GM18502 (cell line): ENCODE measurements around the gene H19.

Experiments
- ATAC-seq: cut with Tn5 transposase; IDR thresholded peaks from one replicate; pipeline ENCODE4 v1.9.1; 2021; ENCODE audit warnings: mild to moderate bottlenecking; ENCODE audit not compliant: unreplicated experiment, poor library complexity

H19 gene

DNA sequence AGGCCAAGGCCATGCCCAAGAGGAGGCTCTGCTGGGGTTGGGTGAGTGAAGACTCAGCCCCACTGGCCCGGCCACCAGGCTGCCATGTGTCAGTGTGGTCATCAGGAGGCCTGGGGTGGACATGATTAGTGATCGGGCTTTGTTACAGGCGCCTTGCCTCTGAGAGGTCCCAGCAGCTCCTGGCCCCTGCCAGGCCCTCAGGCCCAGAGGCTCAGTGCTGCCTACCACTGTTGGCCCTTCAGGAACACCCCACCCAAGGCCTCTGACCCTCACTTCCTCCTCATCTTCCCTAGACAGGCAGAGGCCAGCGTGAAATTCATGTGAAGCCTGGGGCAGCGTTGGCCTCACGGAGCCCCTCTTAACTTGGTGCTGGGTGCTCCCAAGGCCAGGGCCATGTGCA, 48.3 kb downstream of the H19 start:
- no peak for ATAC-seq

GRCh38 chr11:1948389-1948788, 49.3 kb downstream of the H19 start:
- no peak for ATAC-seq

DNA sequence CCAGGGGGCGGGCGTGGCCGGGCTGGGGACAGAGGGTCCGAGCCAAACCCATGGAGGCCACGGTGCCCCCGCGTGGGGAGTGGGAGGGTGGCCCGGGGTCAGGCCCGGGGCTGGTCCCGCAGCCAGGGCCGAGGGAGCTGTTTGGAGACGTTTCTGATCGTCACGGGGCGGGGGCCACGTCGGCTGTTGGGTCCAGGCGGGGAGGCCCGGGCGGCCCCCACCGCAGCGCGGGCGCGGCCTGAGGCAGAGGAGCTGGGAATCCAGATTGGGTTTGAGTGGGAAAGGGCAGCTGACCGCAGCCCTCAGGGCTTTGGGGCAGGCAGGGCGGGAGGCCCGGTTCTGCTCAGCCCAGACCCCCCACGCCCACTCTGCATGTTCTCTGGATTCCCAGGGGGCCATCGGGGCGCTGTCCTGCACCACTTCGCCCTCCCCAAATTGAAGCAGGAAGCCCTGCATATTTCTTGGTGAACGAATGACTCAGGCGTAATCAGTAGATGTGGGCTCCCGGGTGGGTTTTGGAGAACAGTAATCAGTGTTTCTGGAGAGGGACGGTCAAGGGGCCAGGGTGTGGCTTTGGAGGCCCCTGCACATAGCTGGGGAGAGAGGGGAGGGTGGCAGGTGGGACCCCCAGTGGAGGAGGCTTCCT, 49.9 kb downstream of the H19 start:
- no peak for ATAC-seq

DNA sequence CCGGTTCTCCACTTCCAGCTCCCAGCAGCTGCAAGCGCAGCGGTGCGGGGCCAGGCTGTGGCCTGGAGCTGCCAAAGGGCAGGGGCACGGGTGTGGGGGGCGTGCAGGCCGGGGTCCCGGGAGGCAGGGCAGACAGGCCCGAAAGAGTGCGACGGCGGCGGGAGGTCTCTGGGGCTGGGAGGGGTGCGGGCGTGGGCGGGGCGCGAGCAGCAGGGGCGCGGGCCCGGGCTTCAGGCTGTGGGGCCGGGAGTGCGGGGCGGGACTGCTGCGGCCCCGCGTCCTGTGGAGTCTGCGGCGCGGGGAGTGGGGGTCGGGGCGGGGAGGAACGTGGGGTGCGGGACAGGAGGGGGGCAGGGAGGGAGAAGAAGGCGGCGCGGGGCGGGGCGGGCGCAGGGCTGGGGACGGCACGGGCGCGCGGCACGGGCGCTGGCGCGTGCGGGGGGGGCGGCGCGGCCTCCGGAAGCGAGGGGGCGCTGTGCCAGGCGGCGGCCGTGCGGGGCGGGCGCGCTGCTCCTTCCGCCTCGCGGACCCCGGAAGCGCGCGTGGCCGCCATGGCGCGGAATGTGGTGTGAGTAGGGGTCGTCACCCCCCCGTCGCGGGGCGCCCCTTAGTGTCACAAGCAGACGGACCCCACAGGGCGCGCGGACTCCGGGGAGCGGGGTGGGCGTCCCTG, 50.7 kb downstream of the H19 start, which contains the start of gene MRPL23:
TSS of gene MRPL23 (plus strand) at position 521 of the 673 bp plus-strand sequence. CDS start at position 552, 31 bp downstream.
- ATAC-seq: no peak
